ENCODE measurements around the gene EVA1A. TPM values are rescaled to one million over a fixed set of nuclear protein-coding genes. Genes with fewer than 3 reads are reported as not detected.

EVA1A gene
- total RNA-seq, 4 donors from 2014 or later: not detected

DNA sequence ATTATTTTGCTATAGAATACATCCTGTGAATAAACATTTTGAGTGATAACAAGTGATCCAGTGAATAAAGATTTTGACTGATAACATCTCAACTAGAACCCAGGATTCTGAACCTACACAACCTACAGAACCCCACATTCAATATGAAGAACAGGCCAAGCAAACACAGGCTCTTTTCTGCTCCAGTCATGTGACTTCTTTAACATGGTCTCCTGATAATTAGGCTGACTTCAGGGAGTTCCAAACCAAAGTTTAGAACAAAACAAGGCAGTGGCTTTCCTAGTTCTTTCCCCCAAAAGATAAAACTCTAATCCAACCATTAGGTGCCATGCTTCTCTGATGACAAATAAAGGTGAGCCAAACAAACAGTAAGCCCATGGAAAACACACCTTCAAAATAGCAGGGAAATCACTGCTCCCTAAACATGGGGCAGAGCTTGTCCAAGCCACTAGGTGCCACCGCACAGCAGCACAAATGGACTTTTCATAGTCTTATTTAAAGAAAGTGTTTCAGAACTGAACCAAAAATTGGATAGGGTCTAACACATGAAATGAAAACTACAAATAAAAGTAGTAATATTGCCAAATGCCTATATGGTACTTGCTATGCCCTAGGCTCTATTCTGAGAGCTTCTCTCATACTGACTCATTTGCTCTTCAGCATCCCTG is 95.3 kb downstream of the EVA1A start:
- H3K27ac ChIP-seq: no peak overlapping the region
- TF ChIP-seq EP300 (IDR thresholded peaks at IDR 0.05; ENCODE audit: low read depth) (no peak), POLR2AphosphoS5 (IDR thresholded peaks at IDR 0.05) (no peak), POLR2A (IDR thresholded peaks at IDR 0.05) (no peak)
- TF ChIP-seq, protein P1, sequence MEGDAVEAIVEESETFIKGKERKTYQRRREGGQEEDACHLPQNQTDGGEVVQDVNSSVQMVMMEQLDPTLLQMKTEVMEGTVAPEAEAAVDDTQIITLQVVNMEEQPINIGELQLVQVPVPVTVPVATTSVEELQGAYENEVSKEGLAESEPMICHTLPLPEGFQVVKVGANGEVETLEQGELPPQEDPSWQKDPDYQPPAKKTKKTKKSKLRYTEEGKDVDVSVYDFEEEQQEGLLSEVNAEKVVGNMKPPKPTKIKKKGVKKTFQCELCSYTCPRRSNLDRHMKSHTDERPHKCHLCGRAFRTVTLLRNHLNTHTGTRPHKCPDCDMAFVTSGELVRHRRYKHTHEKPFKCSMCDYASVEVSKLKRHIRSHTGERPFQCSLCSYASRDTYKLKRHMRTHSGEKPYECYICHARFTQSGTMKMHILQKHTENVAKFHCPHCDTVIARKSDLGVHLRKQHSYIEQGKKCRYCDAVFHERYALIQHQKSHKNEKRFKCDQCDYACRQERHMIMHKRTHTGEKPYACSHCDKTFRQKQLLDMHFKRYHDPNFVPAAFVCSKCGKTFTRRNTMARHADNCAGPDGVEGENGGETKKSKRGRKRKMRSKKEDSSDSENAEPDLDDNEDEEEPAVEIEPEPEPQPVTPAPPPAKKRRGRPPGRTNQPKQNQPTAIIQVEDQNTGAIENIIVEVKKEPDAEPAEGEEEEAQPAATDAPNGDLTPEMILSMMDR (IDR thresholded peaks at IDR 0.05): no peak
- 61 to 75% methylated on average over 1 of the region's 1 CpG for WGBS, 2 donors (ENCODE audit: low coverage in 1 of 2)
- H3K9me3 ChIP-seq: no peaks in the 10 kb centered on the region
- no peak for DNase-seq
- no peaks in the 10 kb centered on the region for H3K36me3 ChIP-seq
- in situ Hi-C loops (cut with MboI; ENCODE audit: low pct_ligation_motif_present in 1 of 4, low pct_unique_long_range_greater_than_20kb in 1 of 4, low sequenced_read_pairs in 3 of 4) (no loop called here), intact Hi-C loops (cut with DNase I; ENCODE audit: low total_unique reads) (no loop called here)
- H3K4me1 ChIP-seq: no peaks in the 10 kb centered on the region
- peaks cover 13% of the 10 kb centered on the region for H3K27me3 ChIP-seq
- no peak overlapping the region for H3K4me3 ChIP-seq

DNA sequence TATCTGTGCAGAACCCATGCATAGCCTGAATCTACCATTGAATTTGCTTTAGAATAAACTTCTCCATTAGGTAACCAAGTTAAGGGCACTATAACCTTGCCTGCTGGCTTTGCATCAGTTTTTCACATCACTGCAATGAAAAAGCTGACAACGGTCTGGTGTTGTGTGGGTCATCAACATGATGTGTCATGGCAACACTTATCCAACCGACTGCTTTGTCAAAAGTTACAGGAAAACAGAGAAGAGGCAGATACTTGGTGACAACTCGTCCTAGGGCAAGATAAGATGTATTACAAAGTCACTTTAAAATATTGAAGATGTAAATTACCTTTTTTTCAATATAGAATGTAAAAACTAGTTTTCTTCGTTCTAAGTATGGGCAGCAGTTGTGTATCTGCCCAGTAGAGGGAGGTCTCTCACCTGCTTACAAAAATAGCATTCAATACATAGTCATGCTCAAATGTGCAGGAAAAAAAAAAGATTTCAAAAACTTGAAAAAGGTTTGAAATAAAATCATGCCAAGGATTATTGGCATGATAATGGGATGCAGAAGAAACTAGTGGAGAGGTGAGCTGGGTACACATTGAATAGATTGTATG is 96.3 kb downstream of the EVA1A start:
- Histone ChIP-seq H3K36me3 (no peaks in the 10 kb centered on the region), H3K27ac (no peak overlapping the region), H3K4me3 (no peak overlapping the region), H3K9me3 (no peaks in the 10 kb centered on the region), H3K27me3 (peaks cover 13% of the 10 kb centered on the region), H3K4me1 (no peaks in the 10 kb centered on the region)
- DNase-seq: no peak
- 37 to 50% methylated on average over 4 of the region's 4 CpGs for WGBS, 2 donors (ENCODE audit: low coverage in 1 of 2)
- in situ Hi-C loops (cut with MboI; ENCODE audit: low pct_ligation_motif_present in 1 of 4, low pct_unique_long_range_greater_than_20kb in 1 of 4, low sequenced_read_pairs in 3 of 4): no loop called here
- intact Hi-C loops (cut with DNase I; ENCODE audit: low total_unique reads): no loop called here
- TF ChIP-seq POLR2A (IDR thresholded peaks at IDR 0.05): no peak
- TF ChIP-seq, protein P1 (IDR thresholded peaks at IDR 0.05): peak; percentile 19 to 37 (median 28)

DNA sequence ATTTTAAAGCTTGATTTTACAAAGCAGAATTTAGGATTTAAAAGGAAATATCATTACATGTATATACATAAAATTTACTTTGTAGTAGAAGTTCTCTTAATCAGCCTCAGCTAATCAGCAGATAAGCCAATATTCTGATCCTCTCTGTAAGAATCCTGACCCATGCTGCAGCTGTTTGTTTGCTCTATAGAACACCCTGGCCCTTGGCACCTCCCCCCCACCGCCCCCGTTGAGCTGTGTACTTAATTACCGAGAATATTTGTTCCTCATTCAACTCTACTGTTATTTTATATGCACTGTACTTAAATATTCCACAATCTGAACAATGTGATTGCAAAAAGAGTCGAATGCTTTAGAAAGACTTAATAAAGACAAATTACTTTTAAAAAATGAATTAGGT is 98.0 kb downstream of the EVA1A start:
- Histone ChIP-seq H3K27ac (no peak overlapping the region), H3K9me3 (no peaks in the 10 kb centered on the region), H3K36me3 (no peaks in the 10 kb centered on the region), H3K27me3 (peaks cover 12% of the 10 kb centered on the region), H3K4me3 (no peak overlapping the region), H3K4me1 (no peaks in the 10 kb centered on the region)
- 44 to 45% methylated on average over 4 of the region's 4 CpGs for WGBS, 2 donors (ENCODE audit: low coverage in 1 of 2)
- TF ChIP-seq, protein P1 (IDR thresholded peaks at IDR 0.05): no peak
- TF ChIP-seq EP300 (IDR thresholded peaks at IDR 0.05; ENCODE audit: low read depth): no peak
- no peak for TF ChIP-seq POLR2AphosphoS5 (IDR thresholded peaks at IDR 0.05)
- no peak for TF ChIP-seq POLR2A (IDR thresholded peaks at IDR 0.05)
- intact Hi-C loops (cut with DNase I; ENCODE audit: low total_unique reads) (no loop called here), in situ Hi-C loops (cut with MboI; ENCODE audit: low pct_ligation_motif_present in 1 of 4, low pct_unique_long_range_greater_than_20kb in 1 of 4, low sequenced_read_pairs in 3 of 4) (no loop called here)
- DNase-seq: no peak

DNA sequence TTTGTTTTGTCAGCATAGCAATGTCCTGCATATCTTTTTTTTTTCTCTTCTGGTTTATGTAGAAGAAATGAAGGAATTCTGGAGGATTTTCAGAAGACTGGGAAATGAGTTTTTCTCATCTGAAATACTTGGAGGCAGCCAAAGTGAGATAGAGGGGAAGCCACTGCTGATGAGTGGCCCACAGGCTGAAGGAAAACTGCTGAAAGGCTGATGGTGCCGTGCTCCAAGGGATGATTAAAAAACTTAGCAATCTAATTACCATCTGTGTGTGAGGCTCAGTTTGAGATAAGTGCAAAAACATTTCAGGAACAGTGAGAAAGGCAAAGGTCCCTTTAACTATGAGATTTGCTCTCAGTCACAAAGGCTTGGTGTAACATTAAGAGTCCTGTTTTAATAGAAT is 98.5 kb downstream of the EVA1A start:
- 71% methylated on average over 1 of the region's 1 CpG; no CpG with 5 or more reads in 1 of the 2 donors for whole genome bisulfite sequencing, 2 donors (ENCODE audit: low coverage in 1 of 2)
- no peak for DNase-seq
- H3K36me3 ChIP-seq: no peaks in the 10 kb centered on the region
- in situ Hi-C loops (cut with MboI; ENCODE audit: low pct_ligation_motif_present in 1 of 4, low pct_unique_long_range_greater_than_20kb in 1 of 4, low sequenced_read_pairs in 3 of 4) (no loop called here), intact Hi-C loops (cut with DNase I; ENCODE audit: low total_unique reads) (no loop called here)
- H3K4me1 ChIP-seq: no peaks in the 10 kb centered on the region
- no peak overlapping the region for H3K27ac ChIP-seq
- TF ChIP-seq POLR2AphosphoS5 (IDR thresholded peaks at IDR 0.05): no peak
- TF ChIP-seq POLR2A (IDR thresholded peaks at IDR 0.05): no peak
- TF ChIP-seq, protein P1 (IDR thresholded peaks at IDR 0.05): no peak
- no peak for TF ChIP-seq EP300 (IDR thresholded peaks at IDR 0.05; ENCODE audit: low read depth)
- H3K4me3 ChIP-seq: no peak overlapping the region
- H3K27me3 ChIP-seq: peaks cover 7% of the 10 kb centered on the region
- H3K9me3 ChIP-seq: no peaks in the 10 kb centered on the region

All from transverse colon (tissue), 4 donors.